Heart left ventricle (tissue), 16 donors: ENCODE data around the gene FOCAD. TPM values are rescaled to one million over a fixed set of nuclear protein-coding genes. Genes with fewer than 3 reads are reported as not detected.

ENCODE experiments used
- ATAC-seq, 4 donors: fragments of 200-7000 bp; cut with Tn5 transposase; one replicate each; pipeline ENCODE4 v1.9.1; 2020 to 2022; ENCODE audit warnings: moderate library complexity in 4 of 4, mild to moderate bottlenecking in 3 of 4, moderate number of reproducible peaks in 1 of 4
- DNase-seq, 5 donors: peaks; one replicate each; pipeline ENCODE4 v3.0.0-alpha.2; 2020
- H3K27ac ChIP-seq, 12 donors: fragments of 200-600 bp; sonication (generic) in 4 of 12; one replicate each; pipeline versions ENCODE4 v1.5.0 to v1.8.0; 2016 to 2022; ENCODE audit warnings: mild to moderate bottlenecking in 2 of 12
- H3K27me3 ChIP-seq, 9 donors: fragments of 200-600 bp; sonication (generic) in 2 of 9; one replicate each; pipeline versions ENCODE4 v1.5.1 to v1.8.0; 2016 to 2022; ENCODE audit warnings: mild to moderate bottlenecking in 3 of 9
- H3K36me3 ChIP-seq, 9 donors: fragments of 200-600 bp; sonication (generic) in 2 of 9; one replicate each; pipeline versions ENCODE4 v1.5.0 to v1.8.0; 2018 to 2022; ENCODE audit warnings: mild to moderate bottlenecking in 2 of 9
- H3K4me1 ChIP-seq, 12 donors: fragments of 200-600 bp; sonication (generic) in 4 of 12; one replicate each; pipeline versions ENCODE4 v1.5.0 to v1.8.0; 2016 to 2022; ENCODE audit warnings: mild to moderate bottlenecking in 3 of 12
- H3K4me3 ChIP-seq, 12 donors: fragments of 200-600 bp; sonication (generic) in 4 of 12; one replicate each; pipeline versions ENCODE4 v1.5.0 to v1.8.0; 2017 to 2022; ENCODE audit warnings: mild to moderate bottlenecking in 9 of 12, moderate library complexity in 4 of 12
- H3K9me3 ChIP-seq, 12 donors: fragments of 200-600 bp; sonication (generic) in 4 of 12; one replicate each; pipeline versions ENCODE4 v1.5.0 to v1.8.0; 2016 to 2022; ENCODE audit warnings: mild to moderate bottlenecking in 1 of 12
- POLR2A ChIP-seq, 2 donors: fragments of 450-650 bp; IDR thresholded peaks; one replicate each; pipeline ENCODE4 v1.6.1; 2017; ENCODE audit warnings: antibody characterized with exemption in 2 of 2, mild to moderate bottlenecking in 2 of 2, moderate library complexity in 2 of 2
- WGBS, 4 donors: extraction: QIAGEN DNeasy Blood & Tissue Kit in 2 of 4; methylation state at CpG; one replicate each; pipeline versions ENCODE4 v1.1.5 to v1.1.7; 2013 to 2018; 5-methylcytosine and 5-hydroxymethylcytosine counted together
- intact Hi-C, 10 donors: fragments of 100-400 bp; cut with DNase I; formaldehyde crosslinking; loops; one replicate each; pipeline versions ENCODE4 v1.11.1 to v1.14.2; 2022
- microRNA counts, 2 donors: library from miRNA; unstranded; fragments of <30 nt; microRNA quantifications; one replicate each; lab custom pipeline; 2016
- microRNA-seq, 4 donors: library from miRNA; unstranded; fragments of <30 nt; microRNA quantifications; one replicate each; pipeline versions ENCODE4 to v1.2.0, GENCODE V29; 2017 to 2020
- polyA plus RNA-seq, 2 donors: library from polyadenylated mRNA; stranded (reverse); fragments of 200-250 nt; gene quantifications; one replicate each; pipeline ENCODE4 v1.2.3, GENCODE V29; 2013
- total RNA-seq, 9 donors: library from RNA; depleted of rRNA in 2 of 9; stranded (reverse); fragments of >200 nt in 2 of 9; fragmentation: NEBNext Ultra II Directional in 3 of 9; extraction: Animal tissue kit (Norgen Biotek cat#: 25700) in 3 of 9; gene quantifications; one replicate each; pipeline versions ENCODE4 v1.1.0 to v1.2.4, GENCODE V29; 2016 to 2023
- TF ChIP-seq, protein P1 (sequence below), 12 donors: fragments of 200-600 bp; sonication (generic) in 4 of 12; IDR thresholded peaks; one replicate each; pipeline versions ENCODE4 v1.5.0 to v1.8.0; 2018 to 2022; ENCODE audit warnings: antibody characterized with exemption in 12 of 12, mild to moderate bottlenecking in 5 of 12
- donor health status: ischemic (EF 13 %, LVEDD 7.1; RV severe dilation, severe dysfunction).
- donor health status: healthy with polysubstance abuse.
- donor health status: DM: no; HTN: yes; CAD: no.
- donor health status: DM: no; HTN: no; CAD: no.
- donor health status: ischemic (EF 25% LVEDD 6.9; RV normal size, moderate dysfunction).
- donor health status: ischemic (EF 25% LVEDD 5.7; RV mildly dilated, moderate dysfunction).
- donor health status: healthy.
- donor health status: DM: yes; HTN: yes; CAD: no.
- donor health status: ischemic (EF 35%, LVEDD 5.7; RV mildly dilated, moderate dysfunction).
- donor health status: nonischemic (EF 11% LVEDD 7.7; RV severe dilation, severe dysfunction).
- donor health status: DM: yes; HTN: yes; CAD: no.
- donor health status: PGD.
- donor health status: ischemic (EF 29% LVEDD 5.4; RV normal size, mild dysfunction).
- donor health status: nonischemic (EF 23%, LVEDD 6.1; RV moderate dilation, normal function).

Gene FOCAD
- total and polyA plus RNA-seq, 11 donors, result 8.6 to 39.5 (median 28.3) TPM

GRCh38 chr9:21042466-21042865, 358.4 kb downstream of the FOCAD start:
- TF ChIP-seq POLR2A (IDR thresholded peaks at IDR 0.05), result no peak
- TF ChIP-seq, protein P1, sequence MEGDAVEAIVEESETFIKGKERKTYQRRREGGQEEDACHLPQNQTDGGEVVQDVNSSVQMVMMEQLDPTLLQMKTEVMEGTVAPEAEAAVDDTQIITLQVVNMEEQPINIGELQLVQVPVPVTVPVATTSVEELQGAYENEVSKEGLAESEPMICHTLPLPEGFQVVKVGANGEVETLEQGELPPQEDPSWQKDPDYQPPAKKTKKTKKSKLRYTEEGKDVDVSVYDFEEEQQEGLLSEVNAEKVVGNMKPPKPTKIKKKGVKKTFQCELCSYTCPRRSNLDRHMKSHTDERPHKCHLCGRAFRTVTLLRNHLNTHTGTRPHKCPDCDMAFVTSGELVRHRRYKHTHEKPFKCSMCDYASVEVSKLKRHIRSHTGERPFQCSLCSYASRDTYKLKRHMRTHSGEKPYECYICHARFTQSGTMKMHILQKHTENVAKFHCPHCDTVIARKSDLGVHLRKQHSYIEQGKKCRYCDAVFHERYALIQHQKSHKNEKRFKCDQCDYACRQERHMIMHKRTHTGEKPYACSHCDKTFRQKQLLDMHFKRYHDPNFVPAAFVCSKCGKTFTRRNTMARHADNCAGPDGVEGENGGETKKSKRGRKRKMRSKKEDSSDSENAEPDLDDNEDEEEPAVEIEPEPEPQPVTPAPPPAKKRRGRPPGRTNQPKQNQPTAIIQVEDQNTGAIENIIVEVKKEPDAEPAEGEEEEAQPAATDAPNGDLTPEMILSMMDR (IDR thresholded peaks at IDR 0.05), result no peak
- DNase-seq (no peak), ATAC-seq (no peak)
- no peak overlapping the region for H3K4me3 ChIP-seq
- intact Hi-C loops, result no loop called here
- H3K9me3 ChIP-seq, result no peaks in the 10 kb centered on the region
- H3K27ac ChIP-seq, result no peak overlapping the region
- 84 to 92% (median 86%) methylated on average over 4 of the region's 4 CpGs for WGBS, 4 donors
- no peaks in the 10 kb centered on the region for H3K4me1 ChIP-seq
- no peaks in the 10 kb centered on the region for H3K27me3 ChIP-seq
- no peaks in the 10 kb centered on the region for H3K36me3 ChIP-seq

- 74 to 94% (median 88%) methylated on average over 3 of the region's 3 CpGs for WGBS, 4 donors
- Histone ChIP-seq H3K4me3 (no peak overlapping the region), H3K9me3 (no peaks in the 10 kb centered on the region), H3K4me1 (no peaks in the 10 kb centered on the region), H3K27ac (no peak overlapping the region), H3K27me3 (no peaks in the 10 kb centered on the region), H3K36me3 (no peaks in the 10 kb centered on the region)
- no peak for TF ChIP-seq POLR2A (IDR thresholded peaks at IDR 0.05)
- intact Hi-C loops, result no loop called here
- ATAC-seq, result no peak
- no peak for DNase-seq
Measured at GRCh38 chr9:21043841-21044240, 359.8 kb downstream of the FOCAD start.

MicroRNA genes within 50 kb of the gene (microRNA counts, 767-probe panel; counts per million panel counts)
- 0 to 71.6 counts per million in 2 donors for microRNA hsa-miR-491-3p (lab: Ali Mortazavi, UCI)
- 2,892 to 2,899 counts per million in 2 donors for microRNA hsa-miR-491-5p (lab: Ali Mortazavi, UCI)

Small RNA genes lying within 50 kb of the gene (microRNA-seq; reads per million reads assigned to microRNA genes)
- gene MIR491, result 59.5 to 135 (median 85.4) reads per million in 4 donors

Other genes with a start within 250 kb of the FOCAD start
- gene MLLT3, start 61.8 kb upstream of the FOCAD start, total RNA-seq, result 10 to 100 TPM; 10.8 to 21.0 (median 16.5) TPM
- gene MLLT3, start 61.8 kb upstream of the FOCAD start, polyA plus RNA-seq, result 1 to 10 TPM; 7.5 to 7.9 TPM